HG02870 (cell line): ENCODE measurements around the gene SRRM3.
"Not testable (repeated sequence)": the region's sequence is repeated elsewhere in the genome, so short reads cannot be mapped to it uniquely, and the experiment has no call there.

Source experiments
- ATAC-seq: cut with Tn5 transposase; IDR thresholded peaks from one replicate; pipeline ENCODE4 v1.9.1; 2021; ENCODE audit warnings: mild to moderate bottlenecking, moderate library complexity; ENCODE audit not compliant: unreplicated experiment

The SRRM3 gene

DNA sequence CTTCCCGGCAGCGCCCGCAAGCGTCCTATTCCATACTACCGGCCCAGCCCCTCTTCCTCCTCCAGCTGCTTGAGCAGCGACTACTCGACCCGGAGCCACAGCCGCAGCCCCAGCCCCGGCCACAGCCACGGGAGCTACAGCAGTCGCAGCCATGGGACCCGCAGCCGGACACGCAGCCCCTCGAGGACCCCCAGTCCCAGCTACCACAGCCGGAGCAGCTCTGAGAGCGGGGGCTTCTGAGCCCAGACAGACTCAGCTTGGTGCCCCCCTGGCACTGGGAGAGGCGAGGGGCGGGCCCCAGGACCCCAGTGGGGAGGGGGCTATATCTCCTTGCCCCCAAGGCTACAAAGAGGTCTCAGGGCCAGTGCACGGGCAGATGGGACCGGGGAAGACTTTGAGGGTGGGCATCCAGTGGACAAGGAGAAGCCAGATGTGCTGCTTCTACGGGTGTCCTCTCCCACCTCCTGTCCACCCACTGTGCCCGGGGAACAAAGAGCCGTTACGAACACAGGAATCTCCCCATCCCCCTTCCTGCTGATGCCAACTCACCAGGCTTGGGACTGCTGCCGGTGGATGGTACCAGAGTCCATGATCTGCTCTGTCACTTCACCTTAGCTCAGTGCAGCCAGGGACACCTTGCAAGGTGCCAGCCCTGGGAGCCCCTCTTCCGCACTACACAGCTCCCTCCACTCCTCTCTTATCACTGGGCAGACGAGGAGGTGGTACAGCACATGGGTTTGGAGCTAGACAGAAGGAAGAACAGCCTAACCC is 84.1 kb downstream of the SRRM3 start:
- ATAC-seq, result no peak

GRCh38 chr7:76286842-76287403 is 85.2 kb downstream of the SRRM3 start:
- no peak for ATAC-seq

- ATAC-seq, result not testable (repeated sequence)
These were observed 89.2 kb downstream of the SRRM3 start for GRCh38 chr7:76290847-76291350.

DNA sequence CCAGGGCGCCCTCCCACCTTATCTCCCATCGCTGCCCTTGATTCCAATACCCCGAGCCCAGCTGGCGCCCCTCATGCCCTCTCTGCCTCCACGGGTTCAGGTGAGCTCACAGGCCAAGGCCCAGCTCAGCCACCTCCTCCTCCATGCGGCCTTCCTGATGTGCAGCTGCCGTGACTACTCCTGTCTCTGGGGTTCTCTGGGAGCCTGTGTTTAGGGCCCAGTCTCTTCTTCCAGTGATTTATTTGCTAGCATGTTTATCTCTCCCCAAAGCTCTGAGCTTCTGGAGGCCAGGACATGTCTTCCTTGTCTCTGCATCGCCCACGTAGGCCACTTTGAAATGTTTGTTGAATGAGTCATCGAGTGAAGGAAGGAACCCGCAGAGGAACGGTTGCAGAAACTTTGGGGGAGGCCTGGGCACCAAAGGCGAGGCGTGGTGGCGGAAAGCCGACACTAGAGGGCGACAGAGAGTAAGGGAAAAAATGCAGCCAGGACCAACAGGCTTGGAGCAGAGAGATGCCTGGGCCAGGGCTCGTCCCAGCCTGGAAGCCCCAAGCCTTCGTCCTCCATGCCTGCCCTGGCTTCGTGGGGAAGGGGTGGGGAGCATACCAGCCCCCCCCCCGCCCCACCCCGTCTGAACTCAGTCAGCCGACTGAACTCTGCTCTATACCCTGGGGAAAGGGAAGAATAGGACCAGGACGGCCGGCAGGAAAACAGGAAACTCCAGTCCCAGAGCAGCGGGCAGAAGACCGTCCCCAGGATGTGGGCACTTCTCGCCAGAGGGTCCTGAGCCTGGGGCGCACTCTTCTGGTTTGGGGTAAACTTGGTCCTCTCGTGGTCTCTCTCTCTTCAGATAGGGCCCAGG is 89.9 kb downstream of the SRRM3 start:
- ATAC-seq, result peak; percentile 85

GRCh38 chr7:76292213-76292573 is 90.5 kb downstream of the SRRM3 start:
- no peak for ATAC-seq

DNA sequence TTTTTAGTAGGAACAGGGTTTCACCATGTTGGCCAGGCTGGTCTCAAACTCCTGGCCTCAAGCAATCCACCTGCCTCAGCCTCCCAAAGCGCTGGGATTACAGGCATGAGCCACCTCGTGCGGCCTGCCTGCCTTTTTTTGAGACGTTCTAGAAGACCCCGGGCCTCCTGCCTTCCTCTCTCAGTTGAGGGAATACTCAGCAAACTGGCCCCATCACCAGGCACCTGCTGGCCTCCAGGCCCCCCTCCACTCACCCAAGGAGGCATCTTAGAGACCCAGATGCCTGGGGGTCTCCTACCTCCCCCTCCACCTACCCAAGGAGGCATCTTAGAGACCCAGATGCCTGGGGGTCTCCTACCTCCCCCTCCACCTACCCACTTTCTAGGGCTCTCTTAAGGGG is 91.2 kb downstream of the SRRM3 start:
- ATAC-seq, result not testable (repeated sequence)

- ATAC-seq, result no peak
These were observed 91.8 kb downstream of the SRRM3 start for GRCh38 chr7:76293407-76293901.

GRCh38 chr7:76294344-76295024 is 92.8 kb downstream of the SRRM3 start:
- ATAC-seq, result no peak

DNA sequence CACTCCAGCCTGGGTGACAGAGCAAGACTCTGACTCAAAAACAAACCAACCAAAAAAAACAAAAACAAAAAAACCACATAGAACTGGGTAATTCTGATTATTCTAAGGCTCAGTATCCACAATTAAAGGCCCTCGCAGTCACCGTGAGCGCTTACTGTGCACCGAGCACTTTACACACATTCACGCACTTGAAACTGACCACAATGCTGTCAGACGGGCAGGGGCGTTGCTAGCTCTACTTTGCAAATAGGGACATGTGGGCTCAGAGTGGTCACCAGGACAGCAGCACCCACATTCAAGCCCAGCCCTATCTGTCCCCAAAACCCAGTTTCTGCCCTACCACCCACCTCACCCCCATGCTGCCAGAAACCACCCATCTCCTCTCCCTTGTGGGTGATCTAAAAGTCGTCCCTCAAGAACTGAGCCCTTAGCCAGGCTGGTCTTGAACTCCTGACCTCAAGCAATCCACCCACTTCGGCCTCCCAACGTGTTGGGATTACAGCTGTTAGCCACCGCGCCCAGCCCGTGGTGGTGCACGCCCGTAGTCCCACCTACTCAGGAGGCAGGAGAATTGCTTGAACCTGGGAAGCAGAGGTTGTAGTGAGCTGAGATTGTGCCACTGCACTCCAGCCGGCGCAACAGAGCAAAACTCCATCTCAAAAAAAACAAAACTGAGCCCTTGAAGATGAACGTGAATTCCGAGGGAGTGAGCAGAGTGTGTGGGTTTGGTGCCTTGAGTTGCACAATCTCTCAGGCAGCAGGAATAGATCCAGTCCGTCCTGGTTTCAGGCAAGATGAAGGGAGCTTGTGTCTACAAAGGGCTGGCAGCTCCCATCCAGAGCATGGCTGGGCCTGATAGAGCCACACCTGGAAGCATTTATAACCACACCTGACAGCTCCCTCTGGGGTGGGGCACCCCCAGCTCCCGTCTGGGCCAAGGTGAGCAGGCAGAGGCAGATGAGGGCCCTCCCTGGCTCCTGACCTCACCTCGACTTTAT is 95.3 kb downstream of the SRRM3 start:
- no peak for ATAC-seq

GRCh38 chr7:76300166-76300731 is 98.6 kb downstream of the SRRM3 start:
- no peak for ATAC-seq

DNA sequence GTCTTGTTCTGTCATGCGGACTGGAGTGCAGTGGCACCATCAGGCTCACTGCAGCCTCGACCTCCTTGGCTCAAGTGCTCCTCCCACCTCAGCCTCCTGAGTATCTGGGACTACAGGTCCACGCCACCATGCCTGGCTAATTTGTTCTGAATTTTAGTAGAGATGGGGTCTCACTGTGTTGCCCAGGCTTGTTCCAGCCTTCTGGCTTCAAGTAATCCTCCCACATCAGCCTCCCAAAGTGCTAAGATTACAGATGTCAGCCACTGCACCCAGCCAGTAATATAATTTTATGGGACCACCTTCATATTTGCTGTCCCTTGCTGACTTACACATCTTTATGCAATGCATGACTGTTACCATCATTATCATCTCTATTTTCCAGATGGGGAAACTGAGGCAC is 99.3 kb downstream of the SRRM3 start:
- ATAC-seq, result no peak

DNA sequence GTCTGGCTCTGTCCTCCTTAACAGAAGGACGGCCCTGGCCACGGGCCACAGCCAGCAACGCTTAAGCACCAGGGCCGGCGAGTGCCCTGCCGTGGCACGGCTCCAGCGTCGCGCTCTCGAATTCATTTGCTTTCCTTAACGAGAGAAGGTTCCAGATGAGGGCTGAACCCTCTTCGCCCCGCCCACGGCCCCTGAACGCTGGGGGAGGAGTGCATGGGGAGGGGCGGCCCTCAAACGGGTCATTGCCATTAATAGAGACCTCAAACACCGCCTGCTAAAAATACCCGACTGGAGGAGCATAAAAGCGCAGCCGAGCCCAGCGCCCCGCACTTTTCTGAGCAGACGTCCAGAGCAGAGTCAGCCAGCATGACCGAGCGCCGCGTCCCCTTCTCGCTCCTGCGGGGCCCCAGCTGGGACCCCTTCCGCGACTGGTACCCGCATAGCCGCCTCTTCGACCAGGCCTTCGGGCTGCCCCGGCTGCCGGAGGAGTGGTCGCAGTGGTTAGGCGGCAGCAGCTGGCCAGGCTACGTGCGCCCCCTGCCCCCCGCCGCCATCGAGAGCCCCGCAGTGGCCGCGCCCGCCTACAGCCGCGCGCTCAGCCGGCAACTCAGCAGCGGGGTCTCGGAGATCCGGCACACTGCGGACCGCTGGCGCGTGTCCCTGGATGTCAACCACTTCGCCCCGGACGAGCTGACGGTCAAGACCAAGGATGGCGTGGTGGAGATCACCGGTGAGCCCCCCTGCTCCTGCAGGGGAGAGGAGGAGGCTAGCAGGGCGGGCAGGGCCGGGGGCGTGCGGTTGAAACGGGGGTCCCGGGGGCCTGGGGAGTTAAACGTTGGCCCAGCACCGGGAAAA is 100.9 kb downstream of the SRRM3 start, which contains the start of gene HSPB1:
TSS of gene HSPB1 (plus strand) at position 327 of the 855 bp plus-strand sequence. CDS start at position 367, 40 bp downstream.
- ATAC-seq, result no peak

DNA sequence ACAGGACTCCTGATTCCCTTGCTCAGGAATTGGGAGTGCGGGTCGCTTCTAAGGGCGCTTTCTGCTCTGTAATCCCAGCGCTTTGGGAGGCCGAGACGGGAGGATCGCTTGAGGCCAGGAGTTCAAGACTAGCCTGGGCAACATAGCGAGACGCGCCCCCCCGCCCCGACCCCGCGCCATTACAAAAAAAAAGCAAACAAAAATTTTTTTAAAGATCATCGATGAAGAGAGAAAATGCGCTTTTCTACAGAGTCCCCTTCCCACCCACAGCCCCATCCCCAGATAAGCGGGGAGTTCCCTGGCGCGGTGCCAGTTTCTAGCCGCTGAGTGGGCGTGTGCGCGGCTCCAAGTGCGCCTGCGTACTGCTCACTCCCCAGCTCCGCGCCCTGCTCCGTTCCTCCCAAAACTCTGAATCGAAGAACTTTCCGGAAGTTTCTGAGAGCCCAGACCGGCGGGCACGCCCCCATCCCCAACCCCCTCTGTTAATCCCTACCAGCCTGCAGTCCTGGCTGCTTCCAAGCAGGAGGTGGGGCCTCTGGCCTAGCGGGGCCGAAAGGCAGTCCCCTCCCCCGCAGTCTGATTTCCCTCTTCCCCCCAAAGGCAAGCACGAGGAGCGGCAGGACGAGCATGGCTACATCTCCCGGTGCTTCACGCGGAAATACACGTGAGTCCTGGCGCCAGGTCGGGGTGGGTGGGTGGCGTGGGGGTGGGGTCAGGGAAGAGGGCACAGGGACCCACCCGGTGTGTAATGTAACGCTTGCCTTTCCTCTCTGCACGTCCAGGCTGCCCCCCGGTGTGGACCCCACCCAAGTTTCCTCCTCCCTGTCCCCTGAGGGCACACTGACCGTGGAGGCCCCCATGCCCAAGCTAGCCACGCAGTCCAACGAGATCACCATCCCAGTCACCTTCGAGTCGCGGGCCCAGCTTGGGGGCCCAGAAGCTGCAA is 101.8 kb downstream of the SRRM3 start:
- no peak for ATAC-seq

DNA sequence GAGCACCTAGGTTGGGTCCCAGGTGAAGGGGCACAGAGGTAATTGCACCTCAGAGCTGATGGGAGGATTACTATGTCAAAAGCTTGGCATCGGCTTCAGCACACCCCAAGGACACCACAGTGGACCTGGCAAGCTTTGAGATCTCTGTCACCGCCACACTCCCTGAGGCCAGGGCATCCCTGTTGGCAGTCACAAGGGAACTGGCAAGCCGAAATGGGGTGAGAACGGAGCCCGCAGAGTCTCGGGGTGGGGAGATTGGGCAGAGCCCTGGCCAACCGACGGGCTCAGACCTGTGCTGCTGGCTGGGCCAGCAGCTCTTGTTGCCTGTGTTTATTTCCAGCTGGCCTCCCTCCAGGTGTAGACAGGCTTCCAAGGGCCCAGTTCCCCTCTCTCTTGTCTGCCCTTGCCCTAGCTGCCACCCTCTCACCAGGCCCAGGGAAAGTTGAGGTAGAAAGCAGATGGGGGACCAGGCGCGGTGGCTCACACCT is 103.2 kb downstream of the SRRM3 start:
- ATAC-seq, result no peak

GRCh38 chr7:76308874-76309273 is 107.2 kb downstream of the SRRM3 start:
- ATAC-seq, result not testable (repeated sequence)

GRCh38 chr7:76309341-76310101 is 107.8 kb downstream of the SRRM3 start:
- ATAC-seq, result not testable (repeated sequence)
